GM19397 (cell line): ENCODE results near the gene SHISA7.

Experiments used
- ATAC-seq: cut with Tn5 transposase; IDR thresholded peaks from one replicate; pipeline ENCODE4 v1.9.1; 2021; ENCODE audit warnings: mild to moderate bottlenecking, moderate library complexity; ENCODE audit not compliant: unreplicated experiment

The SHISA7 gene

DNA sequence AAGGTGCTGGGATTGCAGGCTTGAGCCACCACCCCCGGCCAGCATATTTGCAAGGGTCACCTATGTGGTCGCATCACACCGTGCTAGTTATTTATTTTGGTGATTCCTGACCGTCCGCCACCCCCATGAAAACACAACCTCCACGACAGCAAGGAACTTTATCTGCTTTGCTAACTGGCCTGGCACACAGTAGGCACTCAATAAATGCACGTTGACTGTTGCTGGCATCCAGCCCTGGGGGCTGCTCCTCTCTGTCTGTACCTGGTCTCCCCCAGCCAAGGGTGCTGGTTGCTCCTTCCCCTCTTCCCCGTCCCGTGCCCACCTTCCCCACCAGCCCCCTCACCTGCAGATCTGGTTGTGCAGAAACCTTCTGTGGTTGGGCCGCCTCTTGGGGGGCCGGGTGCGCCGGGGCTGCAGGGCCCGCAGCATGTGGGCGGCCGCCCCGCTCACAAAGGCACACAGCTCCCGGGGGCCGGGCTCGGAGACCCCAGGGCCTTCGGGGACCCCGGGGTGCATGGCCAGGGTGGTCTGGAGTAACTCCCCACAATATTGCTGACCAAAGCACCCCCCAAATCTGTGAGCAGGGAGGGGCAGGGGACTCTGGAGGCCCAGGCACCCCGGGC lies 21.1 kb upstream of the SHISA7 start:
- ATAC-seq: no peak

GRCh38 chr19:55463583-55464031 lies 20.5 kb upstream of the SHISA7 start:
- ATAC-seq: no peak

GRCh38 chr19:55462722-55463121 lies 19.6 kb upstream of the SHISA7 start:
- ATAC-seq: no peak

DNA sequence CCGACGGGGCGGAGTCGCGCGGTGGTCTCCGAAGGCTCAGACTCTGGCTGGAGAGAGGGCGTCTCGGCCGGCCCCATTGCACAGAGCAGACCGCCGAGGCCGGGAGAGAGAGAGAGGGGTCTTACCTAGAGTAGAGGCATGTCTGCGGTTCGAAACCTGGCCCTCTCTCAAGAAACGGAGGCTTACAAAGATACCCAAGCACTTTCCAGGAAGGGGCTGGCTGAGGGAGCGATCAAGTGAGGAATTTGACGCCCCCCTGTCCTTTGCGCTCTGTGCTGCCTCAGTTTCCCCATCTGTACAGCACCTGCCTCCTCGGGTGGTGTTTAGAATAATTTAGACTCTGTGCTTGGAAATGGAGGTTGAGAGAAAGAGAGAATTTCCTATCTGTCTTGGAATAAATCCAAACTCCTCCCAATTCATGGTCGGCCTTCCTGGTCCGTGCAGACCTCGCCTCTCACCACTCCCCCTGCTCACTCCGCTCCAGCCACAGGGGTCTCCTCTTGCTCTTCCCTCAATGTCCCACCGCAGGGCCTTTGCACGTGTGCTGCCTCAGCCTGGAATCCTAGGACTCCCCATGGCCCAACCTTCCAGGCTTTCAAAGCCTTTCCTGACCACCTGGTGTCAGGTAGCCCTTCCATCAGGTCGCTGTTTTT lies 19.0 kb upstream of the SHISA7 start:
- ATAC-seq: no peak

- peak; percentile 92 for ATAC-seq
Measured at GRCh38 chr19:55461259-55461973, 18.3 kb upstream of the SHISA7 start, which contains the start of gene ISOC2. ISOC2 (minus strand) TSS chr19:55461642; CDS start chr19:55456486, 5,156 bp downstream.

DNA sequence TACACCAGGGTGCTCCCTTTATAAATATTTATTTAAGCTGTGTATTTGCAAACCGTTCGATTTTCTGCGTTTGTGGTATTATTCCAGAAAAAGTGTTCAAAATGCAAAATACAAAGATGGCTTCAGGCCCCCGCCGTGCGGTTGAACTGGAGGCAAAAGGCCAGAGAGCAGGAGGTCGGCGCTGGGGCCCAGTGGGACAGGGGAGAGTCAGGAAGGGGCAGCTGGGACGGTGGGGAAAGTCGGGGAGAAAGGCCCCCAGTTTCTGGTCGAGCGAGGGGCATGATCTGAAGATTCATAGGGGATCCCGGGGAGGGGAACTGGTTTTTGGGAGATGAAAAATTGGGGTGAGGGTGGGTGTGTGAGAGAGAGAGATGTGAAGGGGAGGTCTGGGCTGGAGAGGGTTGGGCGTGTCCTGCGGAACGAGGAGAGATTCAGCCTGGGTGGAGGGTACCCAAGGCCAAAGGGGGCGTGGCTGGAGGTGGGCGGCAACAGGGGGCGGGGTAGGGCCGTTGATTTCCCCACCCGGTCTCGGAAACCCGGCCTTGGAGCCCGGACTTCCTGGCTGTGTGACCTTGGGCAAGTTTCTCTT lies 17.7 kb upstream of the SHISA7 start:
- ATAC-seq: no peak

DNA sequence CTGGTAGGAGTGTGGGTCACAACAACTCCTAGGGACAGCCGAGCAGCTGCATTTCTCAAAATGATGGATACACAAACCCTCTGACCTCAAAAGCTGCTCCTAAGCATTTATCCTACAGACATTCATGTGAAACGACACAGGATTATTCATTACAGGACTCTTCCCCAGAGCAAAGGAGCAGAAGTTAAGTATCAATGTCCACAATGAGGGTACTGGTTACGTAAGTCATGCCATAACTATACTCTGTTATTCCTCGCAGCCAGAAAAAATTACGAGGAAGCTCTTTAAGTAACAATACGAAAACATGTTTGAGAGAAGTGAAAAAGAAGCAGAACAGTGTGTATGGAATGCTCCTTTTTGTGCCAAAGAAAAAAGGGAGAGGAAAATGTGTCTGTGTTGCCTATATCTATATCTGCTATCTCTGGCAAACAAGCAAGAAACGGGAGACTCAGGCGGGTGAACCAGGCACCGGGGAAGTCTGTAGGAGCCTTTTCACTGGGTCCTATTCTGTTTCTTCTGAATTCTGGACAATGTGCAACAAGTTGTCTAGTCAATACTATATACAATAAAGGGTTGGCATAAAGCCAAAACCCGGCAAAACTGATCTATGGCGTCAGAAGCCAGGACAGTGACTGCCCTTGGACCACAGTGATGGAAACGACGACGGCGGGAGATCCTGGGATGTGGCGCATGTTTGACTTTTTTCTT lies 17.0 kb upstream of the SHISA7 start:
- no peak for ATAC-seq

DNA sequence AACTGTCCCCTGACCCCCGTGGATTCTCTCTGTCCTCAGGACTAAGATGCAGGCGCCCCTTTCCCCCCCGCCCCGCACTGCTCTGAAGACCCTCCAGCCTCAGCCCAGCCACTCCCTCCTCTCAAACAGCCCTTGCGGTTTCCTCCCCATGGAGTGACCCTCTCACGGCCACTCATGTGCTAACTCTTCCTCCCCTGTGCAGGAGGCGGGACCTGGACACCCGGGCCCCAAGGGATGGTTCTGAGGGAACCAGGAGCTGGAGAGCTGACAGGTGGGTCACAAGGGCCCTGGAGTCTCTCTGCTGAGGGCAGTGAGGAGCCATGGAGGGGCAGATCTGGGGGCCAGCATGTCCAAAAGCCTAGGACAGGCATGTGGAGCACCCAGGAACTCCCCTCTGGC lies 16.4 kb upstream of the SHISA7 start:
- ATAC-seq: no peak

DNA sequence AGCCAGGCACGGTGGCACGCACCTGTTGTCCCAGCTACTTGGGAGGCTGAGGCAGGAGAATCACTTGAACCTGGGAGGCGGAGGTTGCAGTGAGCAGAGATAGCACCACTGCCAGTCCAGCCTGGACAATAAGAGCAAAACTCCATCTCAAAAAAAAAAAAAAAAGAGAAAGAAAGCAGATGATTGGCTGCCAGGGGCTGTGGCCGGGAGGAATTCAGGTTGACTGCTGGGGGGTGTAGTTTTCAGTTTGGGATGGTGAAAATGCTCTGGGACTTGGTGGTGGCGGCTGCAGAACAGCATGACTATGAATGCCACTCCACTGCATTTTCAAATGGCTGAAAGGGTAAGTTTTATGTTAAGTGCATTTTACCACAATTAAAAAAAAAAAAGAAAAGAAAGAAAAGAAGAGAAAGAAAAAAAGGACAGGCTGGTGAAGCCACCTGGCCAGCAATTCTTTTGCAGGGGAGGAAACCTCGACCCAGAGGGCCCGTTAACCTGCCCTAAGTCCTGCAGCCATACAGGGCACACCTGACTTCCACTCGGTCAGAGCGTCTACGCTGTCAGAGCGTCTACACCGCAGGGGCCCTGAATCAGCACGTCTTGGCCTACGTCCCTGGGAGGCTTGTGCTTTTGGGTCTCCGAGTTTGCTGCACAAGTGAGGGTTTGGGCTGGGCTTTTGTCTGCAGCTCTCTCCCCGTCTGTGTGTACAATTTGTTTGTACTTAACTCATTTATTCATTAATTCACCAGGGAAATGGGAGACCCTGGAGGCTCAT lies 14.8 kb upstream of the SHISA7 start:
- ATAC-seq: no peak

GRCh38 chr19:55456347-55456746 lies 13.2 kb upstream of the SHISA7 start:
- no peak for ATAC-seq

GRCh38 chr19:55455576-55456235 lies 12.6 kb upstream of the SHISA7 start:
- ATAC-seq: no peak

- ATAC-seq: no peak
Measured at GRCh38 chr19:55454787-55455243, 11.7 kb upstream of the SHISA7 start.

GRCh38 chr19:55453511-55454260 lies 10.6 kb upstream of the SHISA7 start:
- ATAC-seq: no peak

DNA sequence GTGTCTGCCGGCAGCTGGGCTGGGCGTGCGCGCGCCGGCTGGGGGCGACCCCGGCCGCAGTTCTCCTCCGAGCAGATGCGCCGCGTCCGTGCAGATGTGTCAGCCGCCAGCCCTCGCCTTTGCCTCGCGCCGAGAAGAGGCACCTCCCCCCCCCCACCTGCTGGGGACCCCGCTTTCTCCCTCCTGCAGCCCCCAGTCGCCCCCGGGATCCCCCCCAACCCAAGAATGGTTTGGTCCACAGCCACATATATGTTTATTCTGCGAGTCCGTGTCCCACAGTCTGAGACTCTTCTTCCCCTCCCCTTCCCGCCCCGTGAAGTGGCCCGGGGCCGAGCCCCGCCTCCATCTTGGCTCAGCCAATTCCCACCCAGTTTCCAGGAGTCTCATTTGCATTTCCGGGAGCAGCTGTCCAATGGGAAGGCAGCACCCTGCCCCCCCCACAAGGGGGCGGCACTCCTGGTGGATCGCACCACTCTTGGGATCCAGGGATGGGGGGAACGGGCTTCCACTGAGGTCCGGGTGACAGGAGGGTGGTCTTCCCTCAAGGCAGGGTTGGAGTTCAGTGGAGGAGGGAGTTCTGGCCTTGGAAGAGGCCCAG lies 9.7 kb upstream of the SHISA7 start:
- no peak for ATAC-seq

GRCh38 chr19:55451965-55452748 lies 9.1 kb upstream of the SHISA7 start:
- ATAC-seq: no peak

DNA sequence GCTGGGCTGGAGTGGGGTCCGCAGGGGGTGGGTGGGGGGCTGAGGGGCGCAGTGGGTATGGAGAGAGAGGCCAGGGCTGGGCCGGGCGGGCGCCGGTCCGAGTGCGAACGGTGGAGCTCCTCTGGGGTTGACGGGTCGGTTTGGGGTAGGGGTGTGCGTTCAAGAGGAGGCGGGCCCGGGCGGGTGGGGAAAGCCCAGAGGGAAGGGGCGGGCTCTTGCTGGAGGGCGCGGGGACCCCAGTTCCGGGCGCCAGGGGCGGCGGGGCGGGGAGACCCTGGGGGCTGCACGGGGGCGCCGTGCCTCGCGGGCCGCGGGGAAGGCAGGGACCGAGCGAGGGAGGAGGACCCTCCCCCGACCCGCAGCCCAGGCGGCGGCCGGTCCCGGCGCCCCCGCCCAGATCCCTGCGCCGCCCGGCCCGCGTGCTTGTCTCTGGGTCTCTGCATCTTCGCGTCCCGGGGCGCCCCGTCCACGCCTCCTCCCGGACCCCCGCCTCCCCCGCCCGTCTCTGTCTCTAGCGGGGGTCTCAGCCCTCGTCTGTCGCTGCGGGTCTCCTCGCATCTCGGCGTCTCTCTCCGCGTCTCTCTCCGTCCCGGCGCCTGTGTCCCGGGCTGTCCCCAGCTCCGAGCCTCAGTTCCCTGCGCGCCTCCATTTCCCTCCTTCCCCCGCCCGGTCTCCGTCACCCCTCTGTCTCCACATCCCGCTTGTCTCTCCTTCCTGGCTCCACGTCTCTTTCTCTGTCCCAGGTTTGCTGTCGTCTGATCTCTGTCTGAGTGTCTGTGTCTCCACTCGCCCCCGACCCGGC lies 8.3 kb upstream of the SHISA7 start:
- no peak for ATAC-seq

- no peak for ATAC-seq
Measured at GRCh38 chr19:55449469-55449868, 6.4 kb upstream of the SHISA7 start.
